COLO668 (cell line): ENCODE measurements around the gene ADGRL2.

ENCODE experiments used
- DNase-seq: peaks from one replicate; lab custom pipeline; 2025; ENCODE audit not compliant: unreplicated experiment; lab: John Stamatoyannopoulos, UW

ADGRL2 gene

DNA sequence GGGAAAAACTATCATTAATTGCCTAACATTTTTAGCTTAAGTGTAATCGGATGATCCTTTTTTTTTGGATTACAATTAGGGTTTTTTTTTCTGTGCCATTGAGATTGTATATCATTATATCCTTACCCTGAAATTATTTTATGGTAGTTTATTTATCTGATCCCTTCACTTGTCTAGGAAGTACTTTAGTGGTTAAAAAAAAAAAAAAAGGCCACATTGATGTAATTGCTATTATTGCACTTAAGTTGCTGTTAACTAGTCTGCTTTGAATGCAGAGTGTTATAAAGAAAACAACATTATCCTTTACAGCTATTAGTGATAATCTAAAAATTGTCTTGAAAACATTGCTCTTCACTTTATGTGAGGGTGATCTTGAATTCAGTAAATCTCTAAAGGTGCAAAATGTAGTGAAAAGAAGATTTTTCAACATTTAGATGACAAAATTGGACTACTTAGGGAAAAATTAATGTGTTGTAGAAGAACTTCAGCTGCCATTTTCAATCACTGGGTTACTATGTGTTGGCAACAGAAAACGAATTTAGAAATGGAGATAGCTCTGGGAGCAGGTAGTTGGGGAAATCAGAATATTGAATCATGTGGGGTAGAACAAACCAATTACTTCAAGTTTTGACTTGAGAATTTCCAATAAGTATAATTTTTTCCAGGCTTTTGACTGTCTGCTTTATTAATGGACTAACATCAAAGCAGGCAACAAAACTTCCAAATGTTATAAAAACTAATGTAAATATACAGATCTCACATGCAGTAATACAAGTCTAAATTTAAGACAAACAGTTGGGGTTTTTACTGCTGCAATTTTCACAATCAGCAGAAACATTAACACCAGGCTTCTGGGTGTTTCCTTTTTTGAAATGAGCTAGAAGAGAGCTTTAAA lies 5.0 kb downstream of the ADGRL2 start:
- no peak for DNase-seq

DNA sequence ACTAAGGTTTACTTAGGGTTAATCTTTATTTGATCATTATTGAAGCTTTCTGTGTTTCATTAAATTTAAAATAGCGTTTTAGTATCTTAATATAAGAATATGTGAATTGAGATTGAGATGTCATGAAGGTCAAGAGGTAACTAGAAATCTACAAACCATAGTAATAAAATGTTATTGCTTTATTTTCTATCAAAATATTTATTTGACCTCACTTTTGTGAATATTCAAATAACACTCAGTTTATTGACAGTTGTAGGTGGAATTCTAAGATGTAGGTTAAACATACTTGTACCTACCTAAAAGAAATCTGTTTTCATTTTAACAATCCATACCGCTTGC lies 5.7 kb downstream of the ADGRL2 start:
- no peak for DNase-seq

GRCh38 chr1:81808760-81809159 lies 8.0 kb downstream of the ADGRL2 start:
- DNase-seq, result no peak

GRCh38 chr1:81809808-81810207 lies 9.1 kb downstream of the ADGRL2 start:
- DNase-seq, result no peak

DNA sequence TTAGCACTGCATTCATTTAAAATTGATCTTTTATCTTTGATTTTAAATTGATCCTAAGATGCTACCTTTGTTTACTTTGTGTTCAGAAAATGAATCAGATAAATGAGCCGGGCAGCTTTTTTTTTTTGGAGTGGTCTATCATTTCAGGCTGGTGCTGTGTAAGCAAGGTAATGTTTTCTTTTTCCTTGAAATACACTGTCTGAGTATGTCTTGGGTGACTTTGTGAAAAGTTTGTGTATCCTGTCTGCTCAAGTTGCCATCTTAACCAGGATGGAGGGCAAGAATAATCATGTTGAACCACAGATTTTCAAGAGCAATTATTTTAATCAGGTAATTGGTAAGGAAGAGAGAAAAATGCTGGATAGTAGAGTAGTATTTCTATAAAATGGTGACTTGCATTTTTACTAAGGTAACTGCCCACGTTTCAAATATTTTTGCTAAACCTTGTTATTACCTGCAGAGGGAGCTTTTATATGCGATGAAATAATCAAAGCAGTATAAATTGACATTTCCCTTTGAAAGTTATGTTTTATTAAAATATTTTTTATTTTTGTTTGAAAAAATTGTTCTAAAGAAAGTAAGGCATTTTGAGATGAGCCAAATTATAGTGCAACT lies 11.1 kb downstream of the ADGRL2 start:
- DNase-seq, result no peak

DNA sequence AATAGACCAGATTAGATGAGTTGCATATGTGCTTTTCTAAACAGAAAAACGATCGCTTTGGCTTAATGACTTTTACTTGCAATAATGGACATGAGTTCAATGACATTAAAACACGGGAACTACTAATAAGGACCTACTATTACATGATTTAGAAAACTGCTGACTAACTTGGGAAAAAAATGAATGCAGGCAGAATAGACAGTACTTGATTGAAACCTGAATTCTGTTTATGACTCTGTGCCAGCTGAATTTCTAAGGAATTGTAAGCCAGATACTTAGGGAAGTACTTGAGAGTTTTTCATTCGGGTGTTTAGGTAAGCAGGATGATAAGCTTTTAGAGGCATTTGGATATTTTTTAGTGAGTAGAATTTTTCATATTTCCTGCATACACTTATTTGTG lies 12.0 kb downstream of the ADGRL2 start:
- no peak for DNase-seq

DNA sequence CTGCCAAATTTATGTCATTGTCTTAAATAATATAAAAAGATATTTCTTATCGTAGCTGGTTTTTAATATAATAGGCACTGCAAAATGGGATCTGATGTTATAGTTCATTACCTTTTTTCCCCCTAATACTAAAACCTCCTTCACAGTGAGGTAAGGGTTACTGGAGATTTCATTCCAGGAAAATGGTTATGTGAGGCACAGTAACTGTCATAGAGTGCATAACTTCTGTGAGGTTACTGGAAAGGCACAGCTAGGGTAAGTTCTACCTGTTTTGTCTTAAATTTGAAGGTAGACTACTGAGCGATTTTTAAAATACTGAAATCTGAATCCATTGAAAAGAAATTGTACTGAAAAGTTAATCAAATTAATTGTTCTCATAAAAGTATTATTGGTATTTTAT lies 13.0 kb downstream of the ADGRL2 start:
- no peak for DNase-seq

DNA sequence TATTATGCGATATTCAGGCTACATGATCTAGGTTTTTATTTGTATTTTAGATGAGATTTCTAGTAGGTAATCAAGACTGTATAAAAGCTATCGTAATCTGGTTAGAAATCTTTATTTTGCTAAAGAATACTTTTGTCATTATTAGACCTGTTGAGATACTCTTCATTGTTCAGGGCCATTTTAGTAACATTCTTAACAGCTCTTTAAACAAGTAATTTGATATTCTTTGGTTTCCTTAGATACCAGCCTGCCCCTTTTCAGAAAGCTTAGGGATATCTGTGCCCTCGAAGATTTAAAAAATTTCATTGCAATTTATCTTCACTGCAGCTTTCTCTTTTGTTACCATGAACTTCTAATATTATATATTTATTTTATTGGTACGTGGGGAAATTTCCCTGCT lies 18.9 kb downstream of the ADGRL2 start:
- no peak for DNase-seq

- no peak for DNase-seq
Observed at GRCh38 chr1:81820765-81821164, 20.0 kb downstream of the ADGRL2 start.

GRCh38 chr1:81823082-81823481 lies 22.3 kb downstream of the ADGRL2 start:
- DNase-seq, result no peak

DNA sequence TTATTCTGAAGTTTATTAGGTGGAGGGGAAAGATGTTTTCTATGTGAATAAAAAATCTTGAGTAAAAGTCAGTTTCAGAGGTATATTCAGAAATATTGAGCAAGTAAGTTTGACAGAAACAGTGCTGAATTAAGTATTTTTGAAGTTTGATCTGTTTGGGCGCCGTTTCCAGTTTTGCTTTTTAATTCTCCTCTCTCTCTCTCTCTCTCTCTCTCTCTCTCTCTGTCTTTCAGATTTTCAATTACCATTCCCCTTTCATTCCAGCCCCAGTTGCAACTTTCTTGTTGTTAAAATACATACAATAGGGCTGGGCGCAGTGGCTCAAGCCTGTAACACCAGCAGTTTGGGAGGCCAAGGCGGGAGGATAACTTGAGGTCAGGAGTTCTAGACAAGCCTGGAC lies 24.0 kb downstream of the ADGRL2 start:
- no peak for DNase-seq

DNA sequence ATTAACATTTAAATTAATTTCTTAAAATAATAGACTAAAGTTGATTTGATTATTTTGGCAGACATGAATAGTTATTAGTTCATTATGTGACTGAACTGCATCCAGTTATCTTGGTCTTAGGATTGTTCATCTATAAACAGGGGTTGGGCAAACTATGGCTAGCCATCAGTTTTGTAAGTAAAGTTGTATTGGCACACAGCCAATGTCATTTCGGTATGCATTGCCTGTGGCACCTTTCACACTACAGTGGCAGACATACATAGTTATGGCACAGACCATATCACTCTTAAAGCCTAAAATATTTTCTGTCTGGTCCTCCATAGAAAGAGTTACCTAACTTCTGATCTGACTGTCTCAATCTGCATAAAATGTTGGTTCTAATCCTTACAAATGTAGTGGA lies 27.2 kb downstream of the ADGRL2 start:
- no peak for DNase-seq

DNA sequence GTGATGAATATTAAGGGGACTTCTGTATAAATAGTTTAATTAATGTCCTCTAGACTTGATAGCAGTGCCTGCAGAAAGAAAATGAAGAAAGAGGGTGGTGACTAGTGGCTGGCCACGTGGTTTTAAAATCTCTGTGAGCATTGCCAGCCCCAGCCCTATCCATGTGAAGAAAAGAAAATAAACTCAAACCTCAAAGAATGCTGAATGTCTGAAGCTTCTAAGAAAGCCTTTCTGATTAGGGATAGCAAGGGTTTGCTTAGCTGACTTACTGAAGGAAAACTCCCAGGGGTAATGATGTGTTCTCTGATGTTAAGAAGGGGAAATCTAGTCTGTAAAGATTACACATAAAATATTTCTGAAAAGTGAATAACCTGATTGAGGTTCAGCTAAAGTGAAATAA lies 31.8 kb downstream of the ADGRL2 start:
- DNase-seq, result no peak

DNA sequence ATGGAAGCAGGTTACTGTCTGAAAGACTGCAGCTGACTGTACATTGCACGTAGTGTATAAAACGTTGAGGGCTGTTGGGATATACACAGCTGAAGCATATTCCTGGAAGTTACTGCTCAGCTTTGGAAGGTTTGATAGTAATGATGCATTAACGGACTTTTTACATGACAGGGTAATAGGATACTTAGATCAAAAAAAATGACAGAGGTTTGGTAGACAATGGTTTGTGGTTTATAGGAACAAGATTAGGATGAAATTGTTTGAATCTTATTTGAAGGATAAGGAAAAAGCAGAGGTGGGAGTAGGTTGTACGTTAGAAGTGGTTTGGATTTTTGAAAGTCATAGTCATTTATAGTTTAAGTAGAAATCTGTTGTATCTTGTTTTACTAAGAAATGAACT lies 33.0 kb downstream of the ADGRL2 start:
- DNase-seq, result no peak

- no peak for DNase-seq
Observed at GRCh38 chr1:81834268-81834667, 33.5 kb downstream of the ADGRL2 start.

GRCh38 chr1:81834921-81835698 lies 34.4 kb downstream of the ADGRL2 start:
- no peak for DNase-seq

GRCh38 chr1:81836007-81836626 lies 35.4 kb downstream of the ADGRL2 start:
- no peak for DNase-seq

- no peak for DNase-seq
Observed at GRCh38 chr1:81838600-81839218, 38.0 kb downstream of the ADGRL2 start.

- no peak for DNase-seq
Observed at GRCh38 chr1:81840805-81841204, 40.1 kb downstream of the ADGRL2 start.

- DNase-seq, result no peak
Observed at GRCh38 chr1:81841795-81842194, 41.1 kb downstream of the ADGRL2 start.

GRCh38 chr1:81844477-81844876 lies 43.7 kb downstream of the ADGRL2 start:
- DNase-seq, result no peak
